GM12892 (cell line): ENCODE data around the gene WBP4.

Experiments
- POLR2A ChIP-seq: IDR thresholded peaks from 2 replicates; pipeline ENCODE4 v1.6.1; 2011; ENCODE audit warnings: low read depth, low read length, control low read depth
- POLR2AphosphoS5 ChIP-seq: IDR thresholded peaks from 2 replicates; pipeline ENCODE4 v1.6.1; 2011; ENCODE audit warnings: low read depth, low read length, control low read depth

GRCh38 chr13:41048640-41049039 lies 12.7 kb upstream of the WBP4 start:
- TF ChIP-seq POLR2AphosphoS5, result no peak
- TF ChIP-seq POLR2A, result no peak
